HepG2 (cell line): ENCODE results near the gene ITPK1. TPM values are rescaled to one million over a fixed set of nuclear protein-coding genes. Genes with fewer than 3 reads are reported as not detected.

Source experiments
- ATAC-seq: fragments of 200-7000 bp; cut with Tn5 transposase; 3 replicates; pipeline ENCODE4 v1.9.1; 2020; ENCODE audit warnings: mild to moderate bottlenecking, moderate library complexity
- BruUV-seq: library from RNA; stranded (reverse); fragments of 400-500 nt; replicated peaks from 2 replicates; lab custom pipeline; 2021; lab: Mats Ljungman, UMichigan
- CTCF ChIA-PET: fragments of 300-600 bp; formaldehyde crosslinking; extraction: SDS; loops from one replicate; lab custom pipeline; 2021; ENCODE audit warnings: low total read pairs, inconsistent platforms, low intra/inter-chr PET ratio; lab: Yijun Ruan, JAX
- POLR2A ChIA-PET: fragments of 350-600 bp; sonication (Branson Sonifier 250); formaldehyde crosslinking; loops from one replicate; lab custom pipeline; 2020; ENCODE audit warnings: antibody characterized with exemption, inconsistent platforms; lab: Yijun Ruan, JAX
- DNase-seq: peaks from one replicate; pipeline ENCODE4 v3.0.0-alpha.2; 2015; ENCODE audit warnings: low spot score
- FAIRE-seq: peaks from 3 replicates; lab custom pipeline; 2011; peaks lifted over from hg19 to GRCh38; lab: Jason Lieb, UNC
- H2AFZ ChIP-seq: one replicate; pipeline ENCODE4 v1.6.1; 2011; ENCODE audit warnings: low read length, inconsistent platforms
- H3K27ac ChIP-seq: fragments of 300-600 bp; 3 replicates; pipeline ENCODE4 v1.8.0; 2011; ENCODE audit warnings: mixed run types, mild to moderate bottlenecking, mixed read lengths, low read length, inconsistent platforms; ENCODE audit not compliant: insufficient read depth; ENCODE audit errors: extremely low read length
- H3K27me3 ChIP-seq, 2 experiments: fragments of 200-600 bp in 1 of 2; 2 replicates in 1 of 2; 3 replicates in 1 of 2; pipeline versions ENCODE4 v1.6.0 to v1.8.0; 2011; ENCODE audit warnings: low read length in 2 of 2, mild to moderate bottlenecking in 2 of 2, moderate library complexity in 2 of 2, inconsistent platforms in 1 of 2; ENCODE audit not compliant: insufficient read depth in 2 of 2, control insufficient read depth in 1 of 2
- H3K36me3 ChIP-seq, 2 experiments: fragments of 200-600 bp in 1 of 2; replicated peaks in 1 of 2; 2 replicates in 1 of 2; 3 replicates in 1 of 2; pipeline versions ENCODE4 v1.5.1 to v1.8.0; 2011; ENCODE audit warnings: low read length in 2 of 2, inconsistent platforms in 1 of 2; ENCODE audit not compliant: insufficient read depth in 2 of 2, control insufficient read depth in 1 of 2
- H3K4me1 ChIP-seq: 2 replicates; pipeline ENCODE4 v1.5.1; 2012; ENCODE audit warnings: low read length, inconsistent platforms; ENCODE audit not compliant: insufficient read depth
- H3K4me2 ChIP-seq: 2 replicates; pipeline ENCODE4 v1.6.0; 2011; ENCODE audit warnings: low read depth, low read length, inconsistent platforms
- H3K4me3 ChIP-seq, 3 experiments: fragments of 200-600 bp in 1 of 3; sonication (generic), shearing (Covaris generic) in 1 of 3; replicated peaks in 1 of 3; 2 replicates each; pipeline ENCODE4 v1.5.1; 2011 to 2016; ENCODE audit warnings: low read length in 3 of 3, inconsistent platforms in 2 of 3, low read depth in 2 of 3, mild to moderate bottlenecking in 2 of 3, control low read depth in 1 of 3, mixed read lengths in 1 of 3; ENCODE audit not compliant: insufficient read depth in 1 of 3
- H3K79me2 ChIP-seq: one replicate; pipeline ENCODE4 v1.6.1; 2011; ENCODE audit warnings: low read length, inconsistent platforms; ENCODE audit not compliant: insufficient read depth
- H3K9ac ChIP-seq: 2 replicates; pipeline ENCODE4 v1.6.0; 2011; ENCODE audit warnings: mild to moderate bottlenecking, low read depth, low read length, inconsistent platforms; ENCODE audit not compliant: insufficient read depth
- H3K9me3 ChIP-seq: 2 replicates; pipeline ENCODE4 v1.5.1; 2012; ENCODE audit warnings: mild to moderate bottlenecking, low read length
- H4K20me1 ChIP-seq: 2 replicates; pipeline ENCODE4 v1.6.0; 2011; ENCODE audit warnings: inconsistent platforms, mild to moderate bottlenecking, low read length, moderate library complexity; ENCODE audit not compliant: insufficient read depth
- FOXA3 ChIP-seq: IDR thresholded peaks from 2 replicates; pipeline ENCODE4 v1.6.1; 2016; ENCODE audit warnings: missing genetic modification reagents, missing compliant biosample characterization
- FOXO1 ChIP-seq: sonication (generic); formaldehyde crosslinking; IDR thresholded peaks from 2 replicates; pipeline ENCODE4 v1.4.0; 2020; ENCODE audit warnings: missing genetic modification reagents
- KDM3A ChIP-seq: IDR thresholded peaks from 2 replicates; pipeline ENCODE4 v1.6.1; 2018; ENCODE audit warnings: low read depth, missing compliant biosample characterization
- NCOA5 ChIP-seq: sonication (generic); formaldehyde crosslinking; IDR thresholded peaks from 2 replicates; pipeline ENCODE4 v1.4.0; 2020; ENCODE audit warnings: missing genetic modification reagents
- POLR2AphosphoS2 ChIP-seq: IDR thresholded peaks from 2 replicates; pipeline ENCODE4 v1.6.1; 2011; ENCODE audit warnings: low read depth, low read length, improper control_type of control experiment
- RBFOX2 ChIP-seq: fragments of 200-400 bp; formaldehyde crosslinking; IDR thresholded peaks from 2 replicates; pipeline ENCODE4 v1.6.1; 2017; ENCODE audit warnings: low read depth, mild to moderate bottlenecking, low read length
- SRF ChIP-seq: IDR thresholded peaks from 2 replicates; pipeline ENCODE4 v1.6.1; 2011; ENCODE audit warnings: mild to moderate bottlenecking, low read depth, low read length, moderate library complexity
- ZNF12 ChIP-seq: sonication (generic); formaldehyde crosslinking; IDR thresholded peaks from 2 replicates; pipeline ENCODE4 v1.5.0; 2020; ENCODE audit warnings: missing genetic modification reagents
- ZNF317 ChIP-seq: sonication (generic); formaldehyde crosslinking; IDR thresholded peaks from 2 replicates; pipeline ENCODE4 v1.5.0; 2020; ENCODE audit warnings: mild to moderate bottlenecking, missing genetic modification reagents
- ZNF441 ChIP-seq: sonication (generic); formaldehyde crosslinking; IDR thresholded peaks from 2 replicates; pipeline ENCODE4 v1.7.0; 2021; ENCODE audit warnings: missing genetic modification reagents, borderline replicate concordance
- ZNF768 ChIP-seq: sonication (generic); formaldehyde crosslinking; IDR thresholded peaks from 2 replicates; pipeline ENCODE4 v1.4.0; 2020; ENCODE audit warnings: missing genetic modification reagents
- ZSCAN12 ChIP-seq: sonication (generic); formaldehyde crosslinking; IDR thresholded peaks from 2 replicates; pipeline ENCODE4 v1.9.0; 2021; ENCODE audit warnings: mild to moderate bottlenecking, missing genetic modification reagents
- WGBS: methylation state at CpG from one replicate; pipeline ENCODE4 v1.1.6; 2017; ENCODE audit warnings: low lambda C conversion rate; 5-methylcytosine and 5-hydroxymethylcytosine counted together
- in situ Hi-C: cut with HindIII; loops from 2 replicates; pipeline ENCODE4 v1.10.0; 2017; ENCODE audit warnings: low pct_unique_long_range_greater_than_20kb; ENCODE audit not compliant: extremely low pct_ligation_motif_present
- intact Hi-C: fragments of 100-400 bp; cut with micrococcal nuclease; formaldehyde crosslinking; loops from one replicate; pipeline ENCODE4 v1.10.0; 2022; ENCODE audit not compliant: unreplicated experiment
- polyA plus RNA-seq, 8 experiments: library from polyadenylated mRNA; depleted of rRNA in 3 of 8; stranded (reverse) in 7 of 8; unstranded in 1 of 8; fragments of >200 nt; fragmentation: Illumina TruSeq in 4 of 8; extraction: Trizol in 4 of 8; gene quantifications; 2 replicates each; pipeline versions ENCODE4 v1.2.1 to v1.2.3, GENCODE V29; 2011 to 2016; ENCODE audit warnings: low read depth in 4 of 8, missing spikeins in 1 of 8, mixed read lengths in 1 of 8; ENCODE audit not compliant: insufficient read depth in 1 of 8
- total RNA-seq, 5 experiments: library from RNA; depleted of rRNA; stranded (reverse); fragments of >200 nt; fragmentation: Illumina TruSeq; extraction: Trizol; gene quantifications; 2 replicates each; pipeline ENCODE4 v1.2.3, GENCODE V29; 2016; ENCODE audit warnings: low read depth in 1 of 5
- TF ChIP-seq, protein P1 (sequence below): sonication (generic); formaldehyde crosslinking; IDR thresholded peaks from 2 replicates; pipeline ENCODE4 v1.8.1; 2022; ENCODE audit warnings: low read depth, mild to moderate bottlenecking, missing genetic modification reagents
- TF ChIP-seq, protein P2 (sequence below): sonication (generic); formaldehyde crosslinking; IDR thresholded peaks from 2 replicates; pipeline ENCODE4 v1.4.0; 2020; ENCODE audit warnings: missing genetic modification reagents

ITPK1 gene
- total and polyA plus RNA-seq, 2 of the 13 experiments (the other 11 are each of a cell fraction or from before 2014, with no cell fraction given) = 20.5 to 47.5 TPM

DNA sequence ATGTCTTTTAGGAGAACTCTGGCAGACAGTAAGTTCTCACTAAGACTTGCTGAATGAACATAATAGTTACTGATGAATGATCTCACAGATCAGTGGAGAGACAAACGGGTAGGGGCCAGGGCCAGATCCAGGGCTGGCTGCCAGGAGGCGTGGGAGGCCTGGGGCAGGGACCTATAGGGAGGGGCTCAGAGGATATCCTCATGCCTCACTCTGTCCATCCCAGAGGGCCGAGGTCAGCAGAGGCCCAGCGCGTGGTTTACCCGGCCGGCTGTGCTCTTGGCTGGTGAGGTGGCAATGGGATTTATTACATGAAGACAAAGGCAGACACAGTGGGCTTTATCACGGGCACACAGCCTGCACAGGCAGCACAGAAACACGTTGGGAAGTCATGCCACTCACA lies 107.3 kb downstream of the ITPK1 start:
- 90% methylated on average over 8 of the region's 9 CpGs for WGBS
- Histone ChIP-seq H3K9me3 (no peaks in the 10 kb centered on the region), H3K79me2 (no peaks in the 10 kb centered on the region), H3K9ac (no peak overlapping the region), H3K4me1 (peaks cover 48% of the 10 kb centered on the region), H3K4me3 (no peak overlapping the region), H3K4me2 (no peak overlapping the region), H3K27me3 (no peaks in the 10 kb centered on the region), H3K36me3 (peaks cover 0 to 1% of the 10 kb centered on the region in 2 experiments; a peak in 2 of 5 replicates), H2AFZ (no peak overlapping the region), H3K27ac (no peak overlapping the region), H4K20me1 (no peaks in the 10 kb centered on the region)
- POLR2A ChIA-PET = no interaction called here
- intact Hi-C loops = no loop called here
- CTCF ChIA-PET = no interaction called here
- no TSS peak for BruUV-seq
- DNase-seq (no peak), FAIRE-seq (no peak), ATAC-seq (no peak)
- in situ Hi-C loops = no loop called here
- TF ChIP-seq KDM3A (CRISPR knock-in tag) = no peak
- TF ChIP-seq ZNF317 (CRISPR knock-in tag) = no peak
- TF ChIP-seq ZNF441 (CRISPR knock-in tag) = no peak
- no peak for TF ChIP-seq SRF
- no peak for TF ChIP-seq FOXO1
- no peak for TF ChIP-seq ZSCAN12 (CRISPR knock-in tag)
- TF ChIP-seq RBFOX2 = no peak
- TF ChIP-seq ZNF768 (CRISPR knock-in tag) = no peak
- no peak for TF ChIP-seq POLR2AphosphoS2
- TF ChIP-seq, protein P1, sequence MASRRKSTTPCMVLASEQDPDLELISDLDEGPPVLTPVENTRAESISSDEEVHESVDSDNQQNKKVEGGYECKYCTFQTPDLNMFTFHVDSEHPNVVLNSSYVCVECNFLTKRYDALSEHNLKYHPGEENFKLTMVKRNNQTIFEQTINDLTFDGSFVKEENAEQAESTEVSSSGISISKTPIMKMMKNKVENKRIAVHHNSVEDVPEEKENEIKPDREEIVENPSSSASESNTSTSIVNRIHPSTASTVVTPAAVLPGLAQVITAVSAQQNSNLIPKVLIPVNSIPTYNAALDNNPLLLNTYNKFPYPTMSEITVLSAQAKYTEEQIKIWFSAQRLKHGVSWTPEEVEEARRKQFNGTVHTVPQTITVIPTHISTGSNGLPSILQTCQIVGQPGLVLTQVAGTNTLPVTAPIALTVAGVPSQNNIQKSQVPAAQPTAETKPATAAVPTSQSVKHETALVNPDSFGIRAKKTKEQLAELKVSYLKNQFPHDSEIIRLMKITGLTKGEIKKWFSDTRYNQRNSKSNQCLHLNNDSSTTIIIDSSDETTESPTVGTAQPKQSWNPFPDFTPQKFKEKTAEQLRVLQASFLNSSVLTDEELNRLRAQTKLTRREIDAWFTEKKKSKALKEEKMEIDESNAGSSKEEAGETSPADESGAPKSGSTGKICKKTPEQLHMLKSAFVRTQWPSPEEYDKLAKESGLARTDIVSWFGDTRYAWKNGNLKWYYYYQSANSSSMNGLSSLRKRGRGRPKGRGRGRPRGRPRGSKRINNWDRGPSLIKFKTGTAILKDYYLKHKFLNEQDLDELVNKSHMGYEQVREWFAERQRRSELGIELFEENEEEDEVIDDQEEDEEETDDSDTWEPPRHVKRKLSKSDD (CRISPR knock-in tag) = no peak
- TF ChIP-seq, protein P2, sequence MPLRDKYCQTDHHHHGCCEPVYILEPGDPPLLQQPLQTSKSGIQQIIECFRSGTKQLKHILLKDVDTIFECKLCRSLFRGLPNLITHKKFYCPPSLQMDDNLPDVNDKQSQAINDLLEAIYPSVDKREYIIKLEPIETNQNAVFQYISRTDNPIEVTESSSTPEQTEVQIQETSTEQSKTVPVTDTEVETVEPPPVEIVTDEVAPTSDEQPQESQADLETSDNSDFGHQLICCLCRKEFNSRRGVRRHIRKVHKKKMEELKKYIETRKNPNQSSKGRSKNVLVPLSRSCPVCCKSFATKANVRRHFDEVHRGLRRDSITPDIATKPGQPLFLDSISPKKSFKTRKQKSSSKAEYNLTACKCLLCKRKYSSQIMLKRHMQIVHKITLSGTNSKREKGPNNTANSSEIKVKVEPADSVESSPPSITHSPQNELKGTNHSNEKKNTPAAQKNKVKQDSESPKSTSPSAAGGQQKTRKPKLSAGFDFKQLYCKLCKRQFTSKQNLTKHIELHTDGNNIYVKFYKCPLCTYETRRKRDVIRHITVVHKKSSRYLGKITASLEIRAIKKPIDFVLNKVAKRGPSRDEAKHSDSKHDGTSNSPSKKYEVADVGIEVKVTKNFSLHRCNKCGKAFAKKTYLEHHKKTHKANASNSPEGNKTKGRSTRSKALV (CRISPR knock-in tag) = no peak
- no peak for TF ChIP-seq FOXA3 (CRISPR knock-in tag)
- TF ChIP-seq ZNF12 (CRISPR knock-in tag) = no peak
- no peak for TF ChIP-seq NCOA5 (CRISPR knock-in tag)
